ENCODE results near the gene CCDC178. TPM values are rescaled to one million over a fixed set of nuclear protein-coding genes. Genes with fewer than 3 reads are reported as not detected.

CCDC178 gene
- total and polyA plus RNA-seq, 2 of the 4 experiments (the other 2 are of a cell fraction), result not detected

GRCh38 chr18:33115917-33116316 is 324.6 kb downstream of the CCDC178 start:
- H3K9me3 ChIP-seq (ENCODE audit: control insufficient read depth, insufficient read depth, low read length), result no peaks in the 10 kb centered on the region; the same call in 1 of the 2 replicates
- no peaks in the 10 kb centered on the region for H3K27me3 ChIP-seq (ENCODE audit: control insufficient read depth, insufficient read depth, low read length)
- no peak overlapping the region for H3K56ac ChIP-seq (ENCODE audit: extremely low read depth, insufficient read depth, low read length)
- no peak for DNase-seq
- H3K9ac ChIP-seq (ENCODE audit: low read depth, low read length), result no peak overlapping the region
- H3K14ac ChIP-seq (replicated peaks; ENCODE audit: low read depth, low read length), result no peak overlapping the region
- no peak overlapping the region for H3K4ac ChIP-seq (ENCODE audit: low read depth, low read length)
- no peaks in the 10 kb centered on the region for H4K20me1 ChIP-seq (ENCODE audit: insufficient read depth, low read length)
- no peak overlapping the region for H2BK20ac ChIP-seq (ENCODE audit: low read depth, low read length)
- no TSS peak for BruUV-seq (replicated peaks)
- no peak overlapping the region for H2AFZ ChIP-seq (replicated peaks; ENCODE audit: low read length, poor library complexity)
- no peak overlapping the region for H3K4me2 ChIP-seq (ENCODE audit: low read depth, low read length)
- H3K18ac ChIP-seq (ENCODE audit: low read depth, low read length), result no peak overlapping the region
- in situ Hi-C loops (cut with MboI; ENCODE audit: low sequenced_read_pairs) (no loop called here), dilution Hi-C loops (cut with HindIII; ENCODE audit: low sequenced_read_pairs, unreplicated experiment) (no loop called here), intact Hi-C loops (cut with micrococcal nuclease) (no loop called here)
- no peaks in the 10 kb centered on the region for H3K4me1 ChIP-seq (ENCODE audit: control insufficient read depth, insufficient read depth, low read length)
- H3K36me3 ChIP-seq (ENCODE audit: control insufficient read depth, insufficient read depth, low read length), result no peaks in the 10 kb centered on the region
- ChIA-PET CTCF (no interaction called here), POLR2A (ENCODE audit: unreplicated experiment) (no interaction called here)
- H3K9me1 ChIP-seq (ENCODE audit: insufficient read depth, low read length), result no peaks in the 10 kb centered on the region
- H3K23ac ChIP-seq (ENCODE audit: low read depth, low read length), result no peak overlapping the region
- no peak overlapping the region for H2BK5ac ChIP-seq (ENCODE audit: low read depth, low read length, poor library complexity, severe bottlenecking)
- TF ChIP-seq MAFK (IDR thresholded peaks at IDR 0.05; ENCODE audit: low read depth, low read length) (no peak), CHD1 (IDR thresholded peaks at IDR 0.05; ENCODE audit: low read depth, low read length) (no peak), MXI1 (IDR thresholded peaks at IDR 0.05; ENCODE audit: borderline replicate concordance, low read depth, low read length) (no peak), POLR2A (IDR thresholded peaks at IDR 0.05; ENCODE audit: low read depth, low read length) (no peak), BHLHE40 (IDR thresholded peaks at IDR 0.05; ENCODE audit: low read depth, low read length) (no peak), SMC3 (IDR thresholded peaks at IDR 0.05; ENCODE audit: low read depth, low read length) (no peak), RAD21 (IDR thresholded peaks at IDR 0.05; ENCODE audit: low read length) (no peak), FOS (IDR thresholded peaks at IDR 0.05; ENCODE audit: low read depth, low read length) (no peak), MAZ (IDR thresholded peaks at IDR 0.05; ENCODE audit: borderline replicate concordance, low read depth, low read length) (no peak), RCOR1 (IDR thresholded peaks at IDR 0.05; ENCODE audit: insufficient replicate concordance, low read length) (no peak), CEBPB (IDR thresholded peaks at IDR 0.05; ENCODE audit: low read depth, low read length) (no peak), RFX5 (IDR thresholded peaks at IDR 0.05; ENCODE audit: low read depth, low read length) (no peak), USF2 (IDR thresholded peaks at IDR 0.05; ENCODE audit: low read depth, low read length) (no peak), NFE2L2 (IDR thresholded peaks at IDR 0.05; ENCODE audit: low read depth, low read length) (no peak)
- TF ChIP-seq, protein P1, sequence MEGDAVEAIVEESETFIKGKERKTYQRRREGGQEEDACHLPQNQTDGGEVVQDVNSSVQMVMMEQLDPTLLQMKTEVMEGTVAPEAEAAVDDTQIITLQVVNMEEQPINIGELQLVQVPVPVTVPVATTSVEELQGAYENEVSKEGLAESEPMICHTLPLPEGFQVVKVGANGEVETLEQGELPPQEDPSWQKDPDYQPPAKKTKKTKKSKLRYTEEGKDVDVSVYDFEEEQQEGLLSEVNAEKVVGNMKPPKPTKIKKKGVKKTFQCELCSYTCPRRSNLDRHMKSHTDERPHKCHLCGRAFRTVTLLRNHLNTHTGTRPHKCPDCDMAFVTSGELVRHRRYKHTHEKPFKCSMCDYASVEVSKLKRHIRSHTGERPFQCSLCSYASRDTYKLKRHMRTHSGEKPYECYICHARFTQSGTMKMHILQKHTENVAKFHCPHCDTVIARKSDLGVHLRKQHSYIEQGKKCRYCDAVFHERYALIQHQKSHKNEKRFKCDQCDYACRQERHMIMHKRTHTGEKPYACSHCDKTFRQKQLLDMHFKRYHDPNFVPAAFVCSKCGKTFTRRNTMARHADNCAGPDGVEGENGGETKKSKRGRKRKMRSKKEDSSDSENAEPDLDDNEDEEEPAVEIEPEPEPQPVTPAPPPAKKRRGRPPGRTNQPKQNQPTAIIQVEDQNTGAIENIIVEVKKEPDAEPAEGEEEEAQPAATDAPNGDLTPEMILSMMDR (conservative IDR thresholded peaks at IDR 0.05; ENCODE audit: low read depth, low read length), result no peak
- TF ChIP-seq, protein P2, sequence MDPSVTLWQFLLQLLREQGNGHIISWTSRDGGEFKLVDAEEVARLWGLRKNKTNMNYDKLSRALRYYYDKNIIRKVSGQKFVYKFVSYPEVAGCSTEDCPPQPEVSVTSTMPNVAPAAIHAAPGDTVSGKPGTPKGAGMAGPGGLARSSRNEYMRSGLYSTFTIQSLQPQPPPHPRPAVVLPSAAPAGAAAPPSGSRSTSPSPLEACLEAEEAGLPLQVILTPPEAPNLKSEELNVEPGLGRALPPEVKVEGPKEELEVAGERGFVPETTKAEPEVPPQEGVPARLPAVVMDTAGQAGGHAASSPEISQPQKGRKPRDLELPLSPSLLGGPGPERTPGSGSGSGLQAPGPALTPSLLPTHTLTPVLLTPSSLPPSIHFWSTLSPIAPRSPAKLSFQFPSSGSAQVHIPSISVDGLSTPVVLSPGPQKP (IDR thresholded peaks at IDR 0.05; ENCODE audit: borderline replicate concordance, low read depth, low read length), result no peak
- no peak overlapping the region for H3K27ac ChIP-seq (ENCODE audit: insufficient read depth, low read length)
- no peak overlapping the region for H4K8ac ChIP-seq (ENCODE audit: low read depth in 2 of 2, low read length in 2 of 2)
- H3K79me1 ChIP-seq (ENCODE audit: low read depth in 1 of 2, low read length in 2 of 2), result no peaks in the 10 kb centered on the region
- H2BK15ac ChIP-seq (ENCODE audit: low read depth, low read length), result no peak overlapping the region
- no peak overlapping the region for H2AK9ac ChIP-seq (replicated peaks; ENCODE audit: low read depth, low read length, poor library complexity)
- H3K4me3 ChIP-seq (ENCODE audit: insufficient read depth, low read depth, low read length), result no peak overlapping the region
- H4K91ac ChIP-seq (ENCODE audit: insufficient read depth, low read depth, low read length), result no peak overlapping the region
- no peak overlapping the region for H4K5ac ChIP-seq (ENCODE audit: low read depth, low read length)
- no peak overlapping the region for H2AK5ac ChIP-seq (ENCODE audit: low read depth, low read length)
- no CpG with 5 or more reads among the region's 1 CpG for WGBS, 2 experiments (ENCODE audit: extremely low coverage in 2 of 2, insufficient read length in 1 of 2)
- H2BK120ac ChIP-seq (ENCODE audit: low read depth, low read length), result no peak overlapping the region
- ATAC-seq (ENCODE audit: low read depth), result no peak
